Psoas muscle (tissue), 8 donors: ENCODE data around the gene RNF41. TPM values are rescaled to one million over a fixed set of nuclear protein-coding genes. Genes with fewer than 3 reads are reported as not detected.
A peak's percentile ranks its signal among the peaks of the same experiment; 100 is the strongest.

ENCODE experiments used
- ATAC-seq, 4 donors: fragments of 200-7000 bp; cut with Tn5 transposase; one replicate each; pipeline ENCODE4 v1.9.1; 2020; ENCODE audit warnings: moderate library complexity in 3 of 4, mild to moderate bottlenecking in 2 of 4
- DNase-seq, 2 donors: peaks; one replicate each; pipeline ENCODE4 v3.0.0-alpha.2; 2020
- H3K27ac ChIP-seq: fragments of 200-600 bp; one replicate; pipeline ENCODE4 v1.8.0; 2022
- H3K27me3 ChIP-seq, 3 donors: fragments of 200-600 bp in 1 of 3; one replicate each; pipeline versions ENCODE4 v1.6.1 to v1.8.0; 2013 to 2022; ENCODE audit warnings: low read length in 2 of 3, mild to moderate bottlenecking in 2 of 3, moderate library complexity in 1 of 3; ENCODE audit not compliant: insufficient read depth in 3 of 3
- H3K36me3 ChIP-seq, 2 donors: fragments of 200-600 bp in 1 of 2; one replicate each; pipeline versions ENCODE4 v1.6.1 to v1.8.0; 2013 to 2022; ENCODE audit warnings: low read depth in 1 of 2, mild to moderate bottlenecking in 1 of 2, moderate library complexity in 1 of 2; ENCODE audit not compliant: insufficient read depth in 1 of 2
- H3K4me1 ChIP-seq: fragments of 200-600 bp; one replicate; pipeline ENCODE4 v1.8.0; 2022
- H3K4me3 ChIP-seq: fragments of 200-600 bp; one replicate; pipeline ENCODE4 v1.8.0; 2022; ENCODE audit warnings: mild to moderate bottlenecking
- H3K9me3 ChIP-seq: fragments of 200-600 bp; one replicate; pipeline ENCODE4 v1.8.0; 2022
- WGBS, 3 donors: extraction: QIAGEN DNeasy Blood & Tissue Kit; methylation state at CpG; one replicate each; pipeline versions ENCODE4 v1.1.6 to v1.1.7; 2013; 5-methylcytosine and 5-hydroxymethylcytosine counted together
- intact Hi-C, 2 donors: fragments of 100-400 bp; cut with DNase I; formaldehyde crosslinking; loops; one replicate each; pipeline versions ENCODE4 v1.11.0 to v1.14.2; 2022
- polyA plus RNA-seq, 3 donors: library from polyadenylated mRNA; stranded (reverse); fragments of 200-250 nt; gene quantifications; one replicate each; pipeline ENCODE4 v1.2.3, GENCODE V29; 2013
- total RNA-seq, 4 donors: library from RNA; stranded (reverse); fragmentation: NEBNext Ultra II Directional in 2 of 4; extraction: Animal tissue kit (Norgen Biotek cat#: 25700) in 2 of 4; gene quantifications; one replicate each; pipeline versions ENCODE4 v1.2.1 to v1.2.4, GENCODE V29; 2021 to 2023
- TF ChIP-seq, protein P1 (sequence below): fragments of 200-600 bp; IDR thresholded peaks from one replicate; pipeline ENCODE4 v1.8.0; 2022; ENCODE audit warnings: antibody characterized with exemption
- donor health status: healthy with polysubstance abuse.
- donor health status: DM: no; HTN: no; CAD: no; lungs with moderate emphysema.
- donor health status: Bipolar disorder and iron deficiency.
- donor health status: healthy.
- donor health status: DM: yes; HTN: yes; CAD: no.
- donor health status: DM: no; HTN: no; CAD: no.
- donor health status: DM: no; HTN: no; CAD: no.
- donor health status: DM: yes; HTN: yes; CAD: no.

RNF41 gene
- total and polyA plus RNA-seq, 7 donors, result 21.9 to 54.9 (median 28.1) TPM

GRCh38 chr12:56163533-56164344 is 58.0 kb downstream of the RNF41 start:
- H3K27ac ChIP-seq, result peak overlapping the region; percentile 9
- DNase-seq (no peak), ATAC-seq (no peak)
- peaks cover 21 to 92% of the 10 kb centered on the region in 2 donors for H3K36me3 ChIP-seq
- peaks cover 23% of the 10 kb centered on the region for H3K4me1 ChIP-seq
- WGBS, 3 donors, result 58 to 72% (median 63%) methylated on average over 11 of the region's 11 CpGs
- H3K27me3 ChIP-seq, result no peaks in the 10 kb centered on the region
- H3K4me3 ChIP-seq, result no peak overlapping the region
- intact Hi-C loops, result no loop called here
- TF ChIP-seq, protein P1, sequence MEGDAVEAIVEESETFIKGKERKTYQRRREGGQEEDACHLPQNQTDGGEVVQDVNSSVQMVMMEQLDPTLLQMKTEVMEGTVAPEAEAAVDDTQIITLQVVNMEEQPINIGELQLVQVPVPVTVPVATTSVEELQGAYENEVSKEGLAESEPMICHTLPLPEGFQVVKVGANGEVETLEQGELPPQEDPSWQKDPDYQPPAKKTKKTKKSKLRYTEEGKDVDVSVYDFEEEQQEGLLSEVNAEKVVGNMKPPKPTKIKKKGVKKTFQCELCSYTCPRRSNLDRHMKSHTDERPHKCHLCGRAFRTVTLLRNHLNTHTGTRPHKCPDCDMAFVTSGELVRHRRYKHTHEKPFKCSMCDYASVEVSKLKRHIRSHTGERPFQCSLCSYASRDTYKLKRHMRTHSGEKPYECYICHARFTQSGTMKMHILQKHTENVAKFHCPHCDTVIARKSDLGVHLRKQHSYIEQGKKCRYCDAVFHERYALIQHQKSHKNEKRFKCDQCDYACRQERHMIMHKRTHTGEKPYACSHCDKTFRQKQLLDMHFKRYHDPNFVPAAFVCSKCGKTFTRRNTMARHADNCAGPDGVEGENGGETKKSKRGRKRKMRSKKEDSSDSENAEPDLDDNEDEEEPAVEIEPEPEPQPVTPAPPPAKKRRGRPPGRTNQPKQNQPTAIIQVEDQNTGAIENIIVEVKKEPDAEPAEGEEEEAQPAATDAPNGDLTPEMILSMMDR, result no peak
- no peaks in the 10 kb centered on the region for H3K9me3 ChIP-seq

- H3K36me3 ChIP-seq, result peaks cover 21 to 83% of the 10 kb centered on the region in 2 donors
- H3K27ac ChIP-seq, result peak overlapping the region; percentile 94
- no peaks in the 10 kb centered on the region for H3K9me3 ChIP-seq
- H3K4me3 ChIP-seq, result no peak overlapping the region
- TF ChIP-seq, protein P1, result no peak
- 50 to 62% (median 52%) methylated on average over 11 of the region's 11 CpGs for WGBS, 3 donors
- ATAC-seq (no peak), DNase-seq (no peak)
- H3K27me3 ChIP-seq, result no peaks in the 10 kb centered on the region
- peaks cover 23% of the 10 kb centered on the region for H3K4me1 ChIP-seq
- intact Hi-C loops, result no loop called here
Observed at GRCh38 chr12:56162468-56163290, 59.0 kb downstream of the RNF41 start.

GRCh38 chr12:56161690-56162351 is 59.9 kb downstream of the RNF41 start:
- no peak for DNase-seq
- ATAC-seq, result no peak
- H3K4me1 ChIP-seq, result peaks cover 27% of the 10 kb centered on the region
- no peaks in the 10 kb centered on the region for H3K9me3 ChIP-seq
- H3K27me3 ChIP-seq, result no peaks in the 10 kb centered on the region
- 67 to 69% (median 67%) methylated on average over 10 of the region's 10 CpGs for WGBS, 3 donors
- H3K36me3 ChIP-seq, result peaks cover 21 to 75% of the 10 kb centered on the region in 2 donors
- TF ChIP-seq, protein P1, result no peak
- peak overlapping the region; percentile 95 for H3K4me3 ChIP-seq
- H3K27ac ChIP-seq, result peak overlapping the region; percentile 94
- intact Hi-C loops, result loop anchor here in 1 of 2 donors (2.0 kb wide), 1 partner anchor 27 kb away; the partner anchor contains the start of gene SMARCC2

- peak overlapping the region; percentile 94 for H3K27ac ChIP-seq
- H3K36me3 ChIP-seq, result peaks cover 21 to 67% of the 10 kb centered on the region in 2 donors
- intact Hi-C loops, result loop anchor here in 1 of 2 donors (2.0 kb wide), 1 partner anchor 28 kb away; the partner anchor contains the start of gene SMARCC2
- 65 to 75% (median 68%) methylated on average over 11 of the region's 11 CpGs for WGBS, 3 donors
- no peaks in the 10 kb centered on the region for H3K9me3 ChIP-seq
- DNase-seq (no peak), ATAC-seq (no peak)
- no peaks in the 10 kb centered on the region for H3K27me3 ChIP-seq
- H3K4me1 ChIP-seq, result peaks cover 27% of the 10 kb centered on the region
- TF ChIP-seq, protein P1, result no peak
- H3K4me3 ChIP-seq, result peak overlapping the region; percentile 95
Observed at GRCh38 chr12:56160894-56161689, 60.6 kb downstream of the RNF41 start.
